ENCODE results near the gene CIDEA. TPM values are rescaled to one million over a fixed set of nuclear protein-coding genes. Genes with fewer than 3 reads are reported as not detected.

Gene CIDEA
- total RNA-seq, 1 donor from 2014 or later, result 1.5 TPM

DNA sequence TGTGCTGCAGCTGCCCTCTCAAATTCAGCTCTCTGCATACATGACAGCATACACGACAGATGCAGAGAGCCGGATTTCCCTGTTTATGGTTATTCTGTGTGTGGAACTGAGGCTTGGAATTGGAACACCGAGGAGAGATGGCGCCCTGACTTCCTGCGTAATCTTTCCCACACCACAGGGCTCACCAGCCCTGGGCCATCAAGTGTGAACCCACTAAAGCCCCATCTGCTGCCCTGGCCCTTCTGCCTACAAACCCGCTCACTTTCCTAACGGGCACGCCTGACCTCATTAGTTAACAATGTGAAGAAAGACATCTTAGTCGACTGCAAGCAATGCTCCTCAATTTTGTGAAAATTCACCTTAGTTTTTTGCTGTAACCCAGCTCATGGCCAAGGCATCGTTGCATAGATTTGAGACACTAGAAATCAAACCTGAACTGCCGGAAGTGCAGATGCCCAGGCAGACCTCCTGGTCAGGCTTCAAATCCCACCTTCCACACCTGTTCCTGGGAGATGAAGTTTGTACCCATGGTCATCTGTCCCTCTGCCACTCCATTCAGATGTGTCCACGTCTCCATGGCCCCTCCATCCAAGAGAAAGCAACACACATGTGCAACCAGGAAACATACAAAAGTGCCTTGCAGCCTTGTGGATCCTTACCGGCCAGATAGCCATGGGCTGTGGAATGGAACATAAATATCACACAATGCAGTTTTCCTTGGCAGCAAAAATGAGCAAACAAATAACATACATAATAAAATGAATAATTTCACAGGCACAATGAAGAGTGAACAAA lies 5.0 kb upstream of the CIDEA start:
- DNase-seq (ENCODE audit: low read depth), result no peak
- H3K4me3 ChIP-seq (ENCODE audit: low read depth, low read length), result no peak overlapping the region
- TF ChIP-seq, protein P1, sequence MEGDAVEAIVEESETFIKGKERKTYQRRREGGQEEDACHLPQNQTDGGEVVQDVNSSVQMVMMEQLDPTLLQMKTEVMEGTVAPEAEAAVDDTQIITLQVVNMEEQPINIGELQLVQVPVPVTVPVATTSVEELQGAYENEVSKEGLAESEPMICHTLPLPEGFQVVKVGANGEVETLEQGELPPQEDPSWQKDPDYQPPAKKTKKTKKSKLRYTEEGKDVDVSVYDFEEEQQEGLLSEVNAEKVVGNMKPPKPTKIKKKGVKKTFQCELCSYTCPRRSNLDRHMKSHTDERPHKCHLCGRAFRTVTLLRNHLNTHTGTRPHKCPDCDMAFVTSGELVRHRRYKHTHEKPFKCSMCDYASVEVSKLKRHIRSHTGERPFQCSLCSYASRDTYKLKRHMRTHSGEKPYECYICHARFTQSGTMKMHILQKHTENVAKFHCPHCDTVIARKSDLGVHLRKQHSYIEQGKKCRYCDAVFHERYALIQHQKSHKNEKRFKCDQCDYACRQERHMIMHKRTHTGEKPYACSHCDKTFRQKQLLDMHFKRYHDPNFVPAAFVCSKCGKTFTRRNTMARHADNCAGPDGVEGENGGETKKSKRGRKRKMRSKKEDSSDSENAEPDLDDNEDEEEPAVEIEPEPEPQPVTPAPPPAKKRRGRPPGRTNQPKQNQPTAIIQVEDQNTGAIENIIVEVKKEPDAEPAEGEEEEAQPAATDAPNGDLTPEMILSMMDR (conservative IDR thresholded peaks at IDR 0.05; ENCODE audit: low read depth, low read length), result no peak

DNA sequence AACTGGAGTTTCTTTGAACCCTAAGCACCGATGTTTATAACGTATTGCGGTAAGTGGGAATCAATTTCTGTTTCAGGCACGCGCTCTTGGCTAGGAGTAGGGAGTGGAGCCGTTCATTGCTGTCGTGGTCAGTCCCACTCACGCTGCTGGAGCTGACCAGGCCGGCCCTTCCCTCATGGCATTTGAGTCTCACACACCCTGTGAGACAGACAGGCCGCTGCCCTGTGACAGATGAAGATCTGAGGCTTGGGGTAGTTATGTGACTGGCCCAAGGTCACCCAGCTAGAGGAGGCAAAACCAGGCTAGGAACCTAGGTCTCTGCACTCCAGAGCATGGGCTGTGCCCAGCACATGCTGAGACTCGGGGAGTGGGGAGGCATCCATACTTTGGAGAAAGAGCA lies 2.9 kb upstream of the CIDEA start:
- DNase-seq (ENCODE audit: low read depth), result no peak
- H3K4me3 ChIP-seq (ENCODE audit: low read depth, low read length), result no peak overlapping the region
- TF ChIP-seq, protein P1 (conservative IDR thresholded peaks at IDR 0.05; ENCODE audit: low read depth, low read length), result no peak

DNA sequence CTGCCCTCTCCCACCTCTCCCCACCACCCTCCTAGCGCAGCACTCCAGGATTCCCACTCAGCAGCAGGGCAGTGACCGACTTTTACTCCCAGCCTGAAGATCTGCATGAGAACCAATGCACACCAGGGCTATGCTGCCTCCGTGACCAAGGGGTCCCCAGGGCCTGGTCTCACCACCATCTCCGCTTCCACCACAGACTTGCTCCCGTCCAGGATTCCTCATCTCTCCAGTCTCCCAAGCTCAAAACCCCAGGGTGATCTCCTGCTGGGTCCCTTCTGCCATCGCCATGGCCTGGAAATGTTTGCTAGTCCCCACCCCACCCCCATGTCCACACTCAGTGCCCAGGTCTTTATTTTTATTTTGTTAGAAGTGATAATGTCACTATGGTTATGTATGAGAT lies 2.1 kb upstream of the CIDEA start:
- H3K4me3 ChIP-seq (ENCODE audit: low read depth, low read length), result no peak overlapping the region
- TF ChIP-seq, protein P1 (conservative IDR thresholded peaks at IDR 0.05; ENCODE audit: low read depth, low read length), result no peak
- DNase-seq (ENCODE audit: low read depth), result no peak

DNA sequence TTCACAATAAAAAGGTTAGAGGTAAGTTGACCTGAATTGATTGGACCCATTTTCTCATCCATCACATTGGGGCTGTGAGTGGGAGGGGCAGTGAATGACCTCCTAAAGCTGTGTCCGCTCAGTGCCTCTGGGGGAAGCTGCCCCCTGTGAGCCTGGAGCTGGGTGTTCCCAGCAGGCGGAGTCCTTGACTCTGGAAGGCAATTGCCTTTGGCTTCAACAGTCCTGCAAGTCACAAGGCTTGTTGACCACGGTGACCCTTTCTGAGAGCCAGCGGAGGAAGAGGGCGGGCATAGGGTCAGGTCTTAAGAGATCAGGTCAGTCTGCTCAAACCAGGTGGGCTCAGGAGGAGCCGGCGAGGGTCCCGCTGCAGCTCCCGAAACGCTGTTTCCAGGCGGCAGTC lies 1.1 kb upstream of the CIDEA start:
- no peak for DNase-seq (ENCODE audit: low read depth)
- H3K4me3 ChIP-seq (ENCODE audit: low read depth, low read length), result no peak overlapping the region
- TF ChIP-seq, protein P1 (conservative IDR thresholded peaks at IDR 0.05; ENCODE audit: low read depth, low read length), result no peak

DNA sequence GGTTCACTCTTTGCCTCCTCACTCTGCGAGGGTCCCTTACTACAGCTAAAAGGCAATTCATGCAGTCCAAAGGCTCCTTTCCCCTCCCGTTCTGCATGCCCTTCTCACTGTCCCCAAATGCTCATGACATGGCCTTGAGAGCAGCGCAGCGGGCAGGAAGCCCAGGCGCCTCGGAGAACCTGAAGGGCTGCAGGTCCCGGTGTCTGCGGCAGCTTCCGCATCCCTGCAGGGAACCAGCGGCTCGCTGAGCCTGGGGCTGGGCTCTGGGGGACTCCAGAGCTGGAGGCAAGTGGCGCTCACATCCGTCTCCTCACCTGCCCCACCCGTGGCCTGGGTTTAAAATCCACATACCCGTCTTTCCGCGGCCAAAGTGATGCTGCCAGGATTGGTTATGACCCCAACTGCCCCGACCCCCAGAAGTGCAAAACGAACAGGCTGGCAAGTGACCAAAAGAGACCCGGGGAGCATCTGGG lies 462 bp upstream of the CIDEA start:
- H3K4me3 ChIP-seq (ENCODE audit: low read depth, low read length), result no peak overlapping the region
- TF ChIP-seq, protein P1 (conservative IDR thresholded peaks at IDR 0.05; ENCODE audit: low read depth, low read length), result no peak
- no peak for DNase-seq (ENCODE audit: low read depth)

DNA sequence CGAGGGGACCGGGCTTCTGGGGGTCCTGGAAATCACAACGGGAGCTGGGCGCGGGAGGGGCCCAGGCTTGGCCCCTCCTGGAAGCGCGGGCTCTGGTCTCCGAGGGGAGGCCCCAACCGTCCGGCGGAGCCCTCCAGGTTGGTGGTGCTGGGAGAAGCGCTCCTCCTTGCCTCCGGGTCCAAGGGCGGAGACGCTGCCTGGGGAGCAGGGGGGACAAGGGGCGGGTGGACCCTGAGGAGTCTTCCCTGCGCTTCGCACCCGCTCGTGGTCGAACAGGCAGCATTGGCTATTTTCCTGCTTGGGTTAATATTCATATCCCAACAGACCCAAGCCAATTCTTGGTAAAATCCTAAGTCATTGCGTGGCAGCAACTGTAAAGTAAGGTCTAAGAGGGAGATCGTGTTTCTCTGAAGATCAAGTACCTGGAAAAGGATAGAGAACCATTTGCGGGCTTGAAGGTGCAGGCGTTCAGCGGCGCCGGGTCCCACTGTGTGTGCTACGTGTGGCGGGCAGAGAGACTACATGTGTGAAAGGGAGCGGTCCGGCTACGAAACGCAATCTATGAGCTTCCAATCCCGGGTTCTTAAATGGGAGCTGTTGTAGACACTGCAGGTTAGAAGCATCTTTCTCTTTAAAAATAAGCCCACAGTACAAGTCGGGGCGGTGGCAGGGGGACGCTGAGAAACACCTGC lies 805 bp downstream of the CIDEA start:
- no peak for DNase-seq (ENCODE audit: low read depth)
- no peak overlapping the region for H3K4me3 ChIP-seq (ENCODE audit: low read depth, low read length)
- TF ChIP-seq, protein P1 (conservative IDR thresholded peaks at IDR 0.05; ENCODE audit: low read depth, low read length), result no peak

Measured in epithelial cell of proximal tubule (primary cell).